Caco-2 (cell line): ENCODE measurements around the gene FSHR. TPM values are rescaled to one million over a fixed set of nuclear protein-coding genes. Genes with fewer than 3 reads are reported as not detected.

Experiments
- BruUV-seq: library from RNA; stranded (reverse); fragments of 400-500 nt; replicated peaks from 2 replicates; lab custom pipeline; 2021; lab: Mats Ljungman, UMichigan
- CTCF ChIA-PET: fragments of 300-600 bp; sonication (Branson Sonifier 250); formaldehyde crosslinking; loops from one replicate; lab custom pipeline; 2022; ENCODE audit warnings: antibody characterized with exemption; lab: Charles Lee
- POLR2A ChIA-PET: fragments of 300-600 bp; sonication (Branson Sonifier 250); formaldehyde crosslinking; loops from one replicate; lab custom pipeline; 2022; ENCODE audit warnings: antibody characterized with exemption; lab: Charles Lee
- DNase-seq, 2 experiments: peaks; one replicate each; pipeline versions ENCODE4 v3.0.0 to v3.0.0-alpha.2; 2020 to 2022
- H3K27me3 ChIP-seq: replicated peaks from 2 replicates; pipeline ENCODE4 v1.6.0; 2011; ENCODE audit warnings: low read length; ENCODE audit not compliant: control insufficient read depth, insufficient read depth
- H3K36me3 ChIP-seq: 2 replicates; pipeline ENCODE4 v1.5.1; 2011; ENCODE audit warnings: low read length; ENCODE audit not compliant: control insufficient read depth, insufficient read depth
- H3K4me1 ChIP-seq: fragments of 250-450 bp; sonication (Bioruptor Pico); 2 replicates; pipeline ENCODE4 v1.5.1; 2020; ENCODE audit warnings: mild to moderate bottlenecking
- H3K4me3 ChIP-seq: 2 replicates; pipeline ENCODE4 v1.5.1; 2011; ENCODE audit warnings: low read depth, mild to moderate bottlenecking, control low read depth, low read length
- H3K9me3 ChIP-seq: fragments of 250-450 bp; sonication (Bioruptor Pico); 2 replicates; pipeline ENCODE4 v1.5.1; 2020; ENCODE audit warnings: mild to moderate bottlenecking, moderate library complexity
- H3K27ac Mint-ChIP-seq: one replicate; pipeline ENCODE4 v1.8.0; 2022; ENCODE audit warnings: mixed read lengths; ENCODE audit not compliant: unreplicated experiment
- H3K27me3 Mint-ChIP-seq: one replicate; pipeline ENCODE4 v1.8.0; 2022; ENCODE audit warnings: mixed read lengths; ENCODE audit not compliant: insufficient read depth, unreplicated experiment
- H3K36me3 Mint-ChIP-seq: one replicate; pipeline ENCODE4 v1.8.0; 2022; ENCODE audit warnings: mild to moderate bottlenecking, mixed read lengths; ENCODE audit not compliant: insufficient read depth, unreplicated experiment
- H3K4me1 Mint-ChIP-seq: one replicate; pipeline ENCODE4 v1.8.0; 2022; ENCODE audit warnings: low read depth, mixed read lengths; ENCODE audit not compliant: unreplicated experiment
- H3K4me3 Mint-ChIP-seq: one replicate; pipeline ENCODE4 v1.8.0; 2022; ENCODE audit warnings: mild to moderate bottlenecking, moderate library complexity, mixed read lengths; ENCODE audit not compliant: unreplicated experiment
- H3K9me3 Mint-ChIP-seq: one replicate; pipeline ENCODE4 v1.8.0; 2022; ENCODE audit warnings: mixed read lengths; ENCODE audit not compliant: unreplicated experiment
- CTCF ChIP-seq, 2 experiments: fragments of 200-600 bp in 1 of 2; IDR thresholded peaks; 1 replicate in 1 of 2; 2 replicates in 1 of 2; pipeline versions ENCODE4 v1.5.1 to v1.8.0; 2011 to 2022; ENCODE audit warnings: antibody characterized with exemption in 1 of 2, control low read depth in 1 of 2, inconsistent platforms in 1 of 2, low read depth in 1 of 2, low read length in 1 of 2, mild to moderate bottlenecking in 1 of 2, moderate library complexity in 1 of 2; ENCODE audit not compliant: insufficient read depth in 1 of 2, severe bottlenecking in 1 of 2, unreplicated experiment in 1 of 2
- intact Hi-C: fragments of 100-400 bp; cut with micrococcal nuclease; formaldehyde crosslinking; loops from one replicate; pipeline ENCODE4 v1.10.0; 2022; ENCODE audit not compliant: unreplicated experiment
- microRNA-seq: library from miRNA; unstranded; fragments of <30 nt; microRNA quantifications from one replicate; pipeline ENCODE4 v1.2.0, GENCODE V29; 2022
- total RNA-seq: library from RNA; stranded (reverse); gene quantifications from 2 replicates; pipeline ENCODE4 v1.2.3, GENCODE V29; 2022

Gene FSHR
- total RNA-seq, 1 experiment from 2014 or later: 0.41 TPM

- no peaks in the 10 kb centered on the region for H3K4me1 ChIP-seq
- H3K9me3 ChIP-seq: 0 out of 2 replicates have a peak, but pooled peaks cover under 1% of the 10 kb centered on the region
- no peaks in the 10 kb centered on the region for H3K36me3 ChIP-seq
- Mint-ChIP-seq H3K4me3 (no peak overlapping the region), H3K27me3 (peaks cover 19% of the 10 kb centered on the region), H3K36me3 (no peaks in the 10 kb centered on the region), H3K27ac (no peak overlapping the region), H3K4me1 (no peaks in the 10 kb centered on the region), H3K9me3 (no peaks in the 10 kb centered on the region)
- intact Hi-C loops: loop anchor here (10.0 kb wide), 1 partner anchor 310 kb away; no protein-coding TSS in a partner anchor
- H3K4me3 ChIP-seq: no peak overlapping the region
- no peak for TF ChIP-seq CTCF (IDR thresholded peaks at IDR 0.05; ENCODE audit: insufficient read depth in 1 of 2, low read depth in 1 of 2, low read length in 1 of 2, severe bottlenecking in 1 of 2, unreplicated experiment in 1 of 2)
- ChIA-PET POLR2A (no interaction called here), CTCF (no interaction called here)
- DNase-seq: no peak
- no peaks in the 10 kb centered on the region for H3K27me3 ChIP-seq
- BruUV-seq: no TSS peak
These were observed 239.7 kb downstream of the FSHR start for GRCh38 chr2:48914477-48915089.

Small RNA genes lying within 50 kb of the gene (microRNA-seq; reads per million reads assigned to microRNA genes)
- gene MIR548BA: not detected
